Panc1 (cell line): Measurements from ENCODE around the gene ART5. TPM values are rescaled to one million over a fixed set of nuclear protein-coding genes. Genes with fewer than 3 reads are reported as not detected.

ENCODE experiments used
- ATAC-seq: fragments of 200-7000 bp; cut with Tn5 transposase; 2 replicates; pipeline ENCODE4 v1.9.1; 2020; ENCODE audit warnings: mild to moderate bottlenecking, moderate library complexity
- BruUV-seq: library from RNA; stranded (reverse); fragments of 400-500 nt; replicated peaks from 2 replicates; lab custom pipeline; 2021; lab: Mats Ljungman, UMichigan
- CTCF ChIA-PET: fragments of 300-600 bp; sonication (Branson Sonifier 250); formaldehyde crosslinking; loops from one replicate; lab custom pipeline; 2022; ENCODE audit warnings: antibody characterized with exemption; lab: Charles Lee
- POLR2A ChIA-PET: fragments of 300-600 bp; sonication (Branson Sonifier 250); formaldehyde crosslinking; loops from one replicate; lab custom pipeline; 2022; ENCODE audit warnings: antibody characterized with exemption; lab: Charles Lee
- DNase-seq: peaks from one replicate; pipeline ENCODE4 v3.0.0-alpha.2; 2010; ENCODE audit warnings: low read depth, low spot score
- H3K27ac ChIP-seq: 2 replicates; pipeline ENCODE4 v1.5.1; 2011; ENCODE audit warnings: mild to moderate bottlenecking, low read length, inconsistent platforms
- H3K27me3 ChIP-seq: fragments of 200-500 bp; sonication (Bioruptor generic); 2 replicates; pipeline ENCODE4 v1.6.0; 2014; ENCODE audit warnings: low read length, inconsistent platforms; ENCODE audit not compliant: control insufficient read depth, insufficient read depth
- H3K36me3 ChIP-seq: fragments of 200-500 bp; sonication (Bioruptor generic); 2 replicates; pipeline ENCODE4 v1.5.1; 2014; ENCODE audit warnings: inconsistent platforms, mild to moderate bottlenecking, low read length, moderate library complexity; ENCODE audit not compliant: control insufficient read depth, insufficient read depth
- H3K4me1 ChIP-seq: 2 replicates; pipeline ENCODE4 v1.5.1; 2011; ENCODE audit warnings: inconsistent platforms, mild to moderate bottlenecking, low read length, moderate library complexity; ENCODE audit not compliant: control insufficient read depth, insufficient read depth
- H3K4me3 ChIP-seq, 2 experiments: 2 replicates each; pipeline ENCODE4 v1.5.1; 2011 to 2012; ENCODE audit warnings: low read depth in 2 of 2, low read length in 2 of 2, mild to moderate bottlenecking in 2 of 2, inconsistent platforms in 1 of 2, moderate library complexity in 1 of 2
- H3K9me3 ChIP-seq: fragments of 200-500 bp; sonication (Bioruptor generic); 2 replicates; pipeline ENCODE4 v1.5.1; 2014; ENCODE audit warnings: low read depth, mild to moderate bottlenecking, inconsistent platforms, low read length, moderate library complexity; ENCODE audit not compliant: control insufficient read depth, insufficient read depth
- CTCF ChIP-seq: fragments of 450-650 bp; IDR thresholded peaks from 2 replicates; pipeline ENCODE4 v1.5.1; 2017; ENCODE audit warnings: mild to moderate bottlenecking
- POLR2AphosphoS5 ChIP-seq: IDR thresholded peaks from 2 replicates; pipeline ENCODE4 v1.6.1; 2012; ENCODE audit warnings: mild to moderate bottlenecking, low read depth, low read length, moderate library complexity
- REST ChIP-seq, 2 experiments: IDR thresholded peaks; 2 replicates each; pipeline ENCODE4 v1.6.1; 2011 to 2012; ENCODE audit warnings: low read depth in 2 of 2, control low read depth in 1 of 2, low read length in 1 of 2, mild to moderate bottlenecking in 1 of 2, moderate library complexity in 1 of 2; ENCODE audit not compliant: insufficient read depth in 1 of 2
- SIN3A ChIP-seq: IDR thresholded peaks from 2 replicates; pipeline ENCODE4 v1.6.1; 2012; ENCODE audit warnings: low read depth, mild to moderate bottlenecking, low read length, moderate library complexity, borderline replicate concordance; ENCODE audit not compliant: insufficient read depth
- TCF7L2 ChIP-seq: IDR thresholded peaks from 2 replicates; pipeline ENCODE4 v1.6.1; 2011; ENCODE audit warnings: mild to moderate bottlenecking, low read depth, low read length, inconsistent platforms
- in situ Hi-C: cut with HindIII; loops from 2 replicates; pipeline ENCODE4 v1.10.0; 2016; ENCODE audit warnings: low sequenced_read_pairs, low pct_unique_long_range_greater_than_20kb
- intact Hi-C: fragments of 100-400 bp; cut with micrococcal nuclease; formaldehyde crosslinking; loops from one replicate; pipeline ENCODE4 v1.10.0; 2022; ENCODE audit not compliant: unreplicated experiment
- total RNA-seq: library from RNA; stranded (reverse); gene quantifications from one replicate; pipeline ENCODE4 v1.2.1, GENCODE V29; 2021; ENCODE audit not compliant: unreplicated experiment

Gene ART5
- total RNA-seq, 1 experiment from 2014 or later = 12.8 TPM

- no peak overlapping the region for H3K4me3 ChIP-seq
- no peaks in the 10 kb centered on the region for H3K27me3 ChIP-seq
- TF ChIP-seq CTCF (no peak), SIN3A (no peak), REST (IDR thresholded peaks at IDR 0.05; ENCODE audit: insufficient read depth in 1 of 2, low read depth in 2 of 2, low read length in 1 of 2) (no peak), POLR2AphosphoS5 (no peak), TCF7L2 (no peak)
- no peak for ATAC-seq
- intact Hi-C loops (no loop called here), in situ Hi-C loops (no loop called here)
- CTCF ChIA-PET = no interaction called here
- no peaks in the 10 kb centered on the region for H3K4me1 ChIP-seq
- no TSS peak for BruUV-seq
- no peaks in the 10 kb centered on the region for H3K36me3 ChIP-seq
- DNase-seq = no peak
- H3K27ac ChIP-seq = no peak overlapping the region
- H3K9me3 ChIP-seq = no peaks in the 10 kb centered on the region
- POLR2A ChIA-PET = no interaction called here
Observed at GRCh38 chr11:3623767-3624458, 17.9 kb downstream of the ART5 start.

GRCh38 chr11:3623121-3623520 is 18.7 kb downstream of the ART5 start:
- H3K9me3 ChIP-seq = no peaks in the 10 kb centered on the region
- no peak for ATAC-seq
- no peaks in the 10 kb centered on the region for H3K36me3 ChIP-seq
- ChIA-PET POLR2A (no interaction called here), CTCF (no interaction called here)
- no peaks in the 10 kb centered on the region for H3K4me1 ChIP-seq
- no peak overlapping the region for H3K27ac ChIP-seq
- BruUV-seq = no TSS peak
- DNase-seq = no peak
- TF ChIP-seq REST (IDR thresholded peaks at IDR 0.05; ENCODE audit: insufficient read depth in 1 of 2, low read depth in 2 of 2, low read length in 1 of 2) = no peak
- no peak for TF ChIP-seq SIN3A
- no peak for TF ChIP-seq CTCF
- no peak for TF ChIP-seq TCF7L2
- no peak for TF ChIP-seq POLR2AphosphoS5
- no peaks in the 10 kb centered on the region for H3K27me3 ChIP-seq
- in situ Hi-C loops (no loop called here), intact Hi-C loops (no loop called here)
- H3K4me3 ChIP-seq = no peak overlapping the region
